HCT116 (cell line): Measurements from ENCODE around the gene B3GALT6. TPM values are rescaled to one million over a fixed set of nuclear protein-coding genes. Genes with fewer than 3 reads are reported as not detected.

Experiments
- ATAC-seq: fragments of 200-7000 bp; cut with Tn5 transposase; 2 replicates; pipeline ENCODE4 v1.9.1; 2020; ENCODE audit warnings: mild to moderate bottlenecking, moderate library complexity
- BruUV-seq: library from RNA; stranded (reverse); fragments of 400-500 nt; replicated peaks from 2 replicates; lab custom pipeline; 2021; lab: Mats Ljungman, UMichigan
- CTCF ChIA-PET: fragments of 300-600 bp; sonication (Branson Sonifier 250); formaldehyde crosslinking; loops from one replicate; lab custom pipeline; 2021; ENCODE audit warnings: antibody characterized with exemption; lab: Charles Lee
- POLR2A ChIA-PET: fragments of 300-600, 350-600 bp; sonication (Branson Sonifier 250); formaldehyde crosslinking; loops from one replicate; lab custom pipeline; 2021; ENCODE audit warnings: antibody characterized with exemption; lab: Charles Lee
- RAD21 ChIA-PET, 2 experiments: fragments of 300-600 bp; sonication (Branson Sonifier 250); formaldehyde crosslinking; loops; one replicate each; lab custom pipeline; 2023; ENCODE audit warnings: low total read pairs in 2 of 2; ENCODE audit not compliant: uncharacterized antibody in 2 of 2, unreplicated experiment in 2 of 2, low non-redundant PET in 1 of 2; lab: Charles Lee
- DNase-seq: peaks from one replicate; pipeline ENCODE4 v3.0.0-alpha.2; 2010; ENCODE audit warnings: low read depth, low spot score
- H2AFZ ChIP-seq: fragments of 200-600 bp; shearing (Covaris generic), sonication (generic); 2 replicates; pipeline ENCODE4 v1.6.1; 2017; ENCODE audit warnings: low read depth, mixed run types, mixed read lengths, antibody characterized with exemption, low read length; ENCODE audit not compliant: poor library complexity, severe bottlenecking
- H3K27ac ChIP-seq: 2 replicates; pipeline ENCODE4 v1.5.1; 2012; ENCODE audit warnings: low read depth, low read length
- H3K27me3 ChIP-seq: fragments of 200-600 bp; sonication (generic); 2 replicates; pipeline ENCODE4 v1.6.1; 2016; ENCODE audit warnings: mixed run types, low read length, mixed read lengths; ENCODE audit not compliant: insufficient read depth
- H3K36me3 ChIP-seq, 2 experiments: fragments of 200-500 bp in 1 of 2; fragments of 200-600 bp in 1 of 2; sonication (Bioruptor generic) in 1 of 2; sonication (generic) in 1 of 2; 2 replicates each; pipeline versions ENCODE4 v1.5.1 to v1.6.1; 2014 to 2016; ENCODE audit warnings: low read length in 2 of 2, inconsistent platforms in 1 of 2, mixed read lengths in 1 of 2, mixed run types in 1 of 2; ENCODE audit not compliant: insufficient read depth in 2 of 2, control insufficient read depth in 1 of 2
- H3K4me1 ChIP-seq, 2 experiments: fragments of 200-600 bp in 1 of 2; sonication (generic) in 1 of 2; 2 replicates each; pipeline versions ENCODE4 v1.5.1 to v1.6.1; 2012 to 2017; ENCODE audit warnings: low read length in 2 of 2, inconsistent platforms in 1 of 2, mild to moderate bottlenecking in 1 of 2, mixed read lengths in 1 of 2, mixed run types in 1 of 2, moderate library complexity in 1 of 2; ENCODE audit not compliant: insufficient read depth in 2 of 2, control insufficient read depth in 1 of 2
- H3K4me2 ChIP-seq: fragments of 200-600 bp; sonication (generic); 2 replicates; pipeline ENCODE4 v1.6.1; 2017; ENCODE audit warnings: mixed run types, low read length, mixed read lengths
- H3K4me3 ChIP-seq, 2 experiments: fragments of 200-600 bp in 1 of 2; sonication (generic) in 1 of 2; replicated peaks in 1 of 2; 2 replicates each; pipeline ENCODE4 v1.5.1; 2011 to 2016; ENCODE audit warnings: low read length in 2 of 2, control low read depth in 1 of 2, low read depth in 1 of 2, mild to moderate bottlenecking in 1 of 2, mixed read lengths in 1 of 2, mixed run types in 1 of 2
- H3K79me2 ChIP-seq: fragments of 200-600 bp; sonication (generic); 2 replicates; pipeline ENCODE4 v1.6.1; 2017; ENCODE audit warnings: mild to moderate bottlenecking, mixed run types, low read length, moderate library complexity, mixed read lengths; ENCODE audit not compliant: insufficient read depth
- H3K9ac ChIP-seq: fragments of 200-600 bp; sonication (generic); 2 replicates; pipeline ENCODE4 v1.6.1; 2016; ENCODE audit warnings: low read length, mixed read lengths
- H3K9me2 ChIP-seq: fragments of 200-600 bp; sonication (generic), shearing (Covaris generic); 2 replicates; pipeline ENCODE4 v1.6.1; 2017; ENCODE audit warnings: mixed run types, mild to moderate bottlenecking, moderate library complexity; ENCODE audit not compliant: insufficient read depth
- H3K9me3 ChIP-seq, 2 experiments: fragments of 200-500 bp in 1 of 2; fragments of 200-600 bp in 1 of 2; sonication (Bioruptor generic) in 1 of 2; sonication (generic) in 1 of 2; 2 replicates each; pipeline ENCODE4 v1.6.1; 2014 to 2017; ENCODE audit warnings: low read length in 2 of 2, mixed read lengths in 2 of 2, inconsistent platforms in 1 of 2, low read depth in 1 of 2, mild to moderate bottlenecking in 1 of 2, mixed run types in 1 of 2, moderate library complexity in 1 of 2; ENCODE audit not compliant: control insufficient read depth in 1 of 2, insufficient read depth in 1 of 2
- H4K20me1 ChIP-seq: fragments of 200-600 bp; sonication (generic), shearing (Covaris generic); 2 replicates; pipeline ENCODE4 v1.6.1; 2017; ENCODE audit warnings: mixed run types, mild to moderate bottlenecking, moderate library complexity; ENCODE audit not compliant: insufficient read depth
- CEBPB ChIP-seq: IDR thresholded peaks from 2 replicates; pipeline ENCODE4 v1.6.1; 2012; ENCODE audit warnings: low read depth
- EGR1 ChIP-seq: IDR thresholded peaks from 2 replicates; pipeline ENCODE4 v1.6.1; 2012; ENCODE audit warnings: low read depth
- ELF1 ChIP-seq: IDR thresholded peaks from 2 replicates; pipeline ENCODE4 v1.6.1; 2012; ENCODE audit warnings: low read depth, borderline replicate concordance
- EZH2phosphoT487 ChIP-seq: fragments of 200-600 bp; IDR thresholded peaks from 2 replicates; pipeline ENCODE4 v1.6.1; 2018; ENCODE audit warnings: antibody characterized with exemption, borderline replicate concordance
- JUND ChIP-seq: IDR thresholded peaks from 2 replicates; pipeline ENCODE4 v1.6.1; 2012
- MAX ChIP-seq: IDR thresholded peaks from 2 replicates; pipeline ENCODE4 v1.6.1; 2012
- POLR2A ChIP-seq: IDR thresholded peaks from 2 replicates; pipeline ENCODE4 v1.7.0; 2011; ENCODE audit warnings: borderline replicate concordance; ENCODE audit not compliant: insufficient read depth, insufficient read length; ENCODE audit errors: extremely low read depth
- POLR2AphosphoS5 ChIP-seq: IDR thresholded peaks from 2 replicates; pipeline ENCODE4 v1.6.1; 2011; ENCODE audit warnings: mild to moderate bottlenecking, low read depth, low read length, moderate library complexity
- RAD21 ChIP-seq: IDR thresholded peaks from 2 replicates; pipeline ENCODE4 v1.6.1; 2012; ENCODE audit warnings: low read depth, mild to moderate bottlenecking
- SIN3A ChIP-seq: IDR thresholded peaks from 2 replicates; pipeline ENCODE4 v1.6.1; 2012; ENCODE audit warnings: low read depth
- SP1 ChIP-seq: IDR thresholded peaks from 2 replicates; pipeline ENCODE4 v1.6.1; 2012; ENCODE audit warnings: low read depth
- SRF ChIP-seq: IDR thresholded peaks from 2 replicates; pipeline ENCODE4 v1.6.1; 2012; ENCODE audit warnings: low read depth
- TCF7L2 ChIP-seq: IDR thresholded peaks from 2 replicates; pipeline ENCODE4 v1.7.0; 2011; ENCODE audit warnings: borderline replicate concordance, inconsistent platforms; ENCODE audit not compliant: insufficient read depth, insufficient read length; ENCODE audit errors: extremely low read depth
- ZFX ChIP-seq: fragments of 450-650 bp; IDR thresholded peaks from 2 replicates; pipeline ENCODE4 v1.6.1; 2017
- ZNF274 ChIP-seq: fragments of 200-500 bp; sonication (Bioruptor generic); IDR thresholded peaks from 2 replicates; pipeline ENCODE4 v1.6.1; 2014; ENCODE audit warnings: mild to moderate bottlenecking, low read depth, low read length, inconsistent platforms
- intact Hi-C: fragments of 100-400 bp; cut with micrococcal nuclease; formaldehyde crosslinking; loops from 2 replicates; pipeline ENCODE4 v1.10.0; 2022
- total RNA-seq: library from RNA; stranded (reverse); gene quantifications from one replicate; pipeline ENCODE4 v1.2.1, GENCODE V29; 2021; ENCODE audit not compliant: unreplicated experiment
- TF ChIP-seq, protein P1 (sequence below): IDR thresholded peaks from 2 replicates; pipeline ENCODE4 v1.6.1; 2012; ENCODE audit warnings: low read depth
- TF ChIP-seq, protein P2 (sequence below): IDR thresholded peaks from 2 replicates; pipeline ENCODE4 v1.6.1; 2012
- TF ChIP-seq, protein P3 (sequence below): IDR thresholded peaks from 2 replicates; pipeline ENCODE4 v1.6.1; 2011; ENCODE audit warnings: mild to moderate bottlenecking, low read length, moderate library complexity; ENCODE audit not compliant: insufficient replicate concordance; ENCODE audit errors: extremely low read depth

The B3GALT6 gene
- total RNA-seq, 1 experiment from 2014 or later = 16.3 TPM

GRCh38 chr1:1250786-1251284, 18.8 kb downstream of the B3GALT6 start:
- Histone ChIP-seq H3K9me3 (no peaks in the 10 kb centered on the region), H3K79me2 (no peaks in the 10 kb centered on the region), H4K20me1 (no peaks in the 10 kb centered on the region)
- TF ChIP-seq TCF7L2 (no peak), CEBPB (no peak), POLR2AphosphoS5 (no peak), SIN3A (no peak), ZNF274 (no peak), ZFX (no peak), SRF (no peak), RAD21 (no peak), JUND (no peak), MAX (no peak), EZH2phosphoT487 (no peak), ELF1 (no peak), EGR1 (no peak), POLR2A (no peak), SP1 (no peak)
- TF ChIP-seq, protein P1, sequence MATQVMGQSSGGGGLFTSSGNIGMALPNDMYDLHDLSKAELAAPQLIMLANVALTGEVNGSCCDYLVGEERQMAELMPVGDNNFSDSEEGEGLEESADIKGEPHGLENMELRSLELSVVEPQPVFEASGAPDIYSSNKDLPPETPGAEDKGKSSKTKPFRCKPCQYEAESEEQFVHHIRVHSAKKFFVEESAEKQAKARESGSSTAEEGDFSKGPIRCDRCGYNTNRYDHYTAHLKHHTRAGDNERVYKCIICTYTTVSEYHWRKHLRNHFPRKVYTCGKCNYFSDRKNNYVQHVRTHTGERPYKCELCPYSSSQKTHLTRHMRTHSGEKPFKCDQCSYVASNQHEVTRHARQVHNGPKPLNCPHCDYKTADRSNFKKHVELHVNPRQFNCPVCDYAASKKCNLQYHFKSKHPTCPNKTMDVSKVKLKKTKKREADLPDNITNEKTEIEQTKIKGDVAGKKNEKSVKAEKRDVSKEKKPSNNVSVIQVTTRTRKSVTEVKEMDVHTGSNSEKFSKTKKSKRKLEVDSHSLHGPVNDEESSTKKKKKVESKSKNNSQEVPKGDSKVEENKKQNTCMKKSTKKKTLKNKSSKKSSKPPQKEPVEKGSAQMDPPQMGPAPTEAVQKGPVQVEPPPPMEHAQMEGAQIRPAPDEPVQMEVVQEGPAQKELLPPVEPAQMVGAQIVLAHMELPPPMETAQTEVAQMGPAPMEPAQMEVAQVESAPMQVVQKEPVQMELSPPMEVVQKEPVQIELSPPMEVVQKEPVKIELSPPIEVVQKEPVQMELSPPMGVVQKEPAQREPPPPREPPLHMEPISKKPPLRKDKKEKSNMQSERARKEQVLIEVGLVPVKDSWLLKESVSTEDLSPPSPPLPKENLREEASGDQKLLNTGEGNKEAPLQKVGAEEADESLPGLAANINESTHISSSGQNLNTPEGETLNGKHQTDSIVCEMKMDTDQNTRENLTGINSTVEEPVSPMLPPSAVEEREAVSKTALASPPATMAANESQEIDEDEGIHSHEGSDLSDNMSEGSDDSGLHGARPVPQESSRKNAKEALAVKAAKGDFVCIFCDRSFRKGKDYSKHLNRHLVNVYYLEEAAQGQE = no peak
- TF ChIP-seq, protein P2, sequence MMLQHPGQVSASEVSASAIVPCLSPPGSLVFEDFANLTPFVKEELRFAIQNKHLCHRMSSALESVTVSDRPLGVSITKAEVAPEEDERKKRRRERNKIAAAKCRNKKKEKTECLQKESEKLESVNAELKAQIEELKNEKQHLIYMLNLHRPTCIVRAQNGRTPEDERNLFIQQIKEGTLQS = no peak
- TF ChIP-seq, protein P3, sequence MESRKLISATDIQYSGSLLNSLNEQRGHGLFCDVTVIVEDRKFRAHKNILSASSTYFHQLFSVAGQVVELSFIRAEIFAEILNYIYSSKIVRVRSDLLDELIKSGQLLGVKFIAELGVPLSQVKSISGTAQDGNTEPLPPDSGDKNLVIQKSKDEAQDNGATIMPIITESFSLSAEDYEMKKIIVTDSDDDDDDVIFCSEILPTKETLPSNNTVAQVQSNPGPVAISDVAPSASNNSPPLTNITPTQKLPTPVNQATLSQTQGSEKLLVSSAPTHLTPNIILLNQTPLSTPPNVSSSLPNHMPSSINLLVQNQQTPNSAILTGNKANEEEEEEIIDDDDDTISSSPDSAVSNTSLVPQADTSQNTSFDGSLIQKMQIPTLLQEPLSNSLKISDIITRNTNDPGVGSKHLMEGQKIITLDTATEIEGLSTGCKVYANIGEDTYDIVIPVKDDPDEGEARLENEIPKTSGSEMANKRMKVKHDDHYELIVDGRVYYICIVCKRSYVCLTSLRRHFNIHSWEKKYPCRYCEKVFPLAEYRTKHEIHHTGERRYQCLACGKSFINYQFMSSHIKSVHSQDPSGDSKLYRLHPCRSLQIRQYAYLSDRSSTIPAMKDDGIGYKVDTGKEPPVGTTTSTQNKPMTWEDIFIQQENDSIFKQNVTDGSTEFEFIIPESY = no peak
- TF ChIP-seq, all 23 proteins: peak for 0
- Histone ChIP-seq H3K9ac (no peak overlapping the region), H3K4me3 (no peak overlapping the region), H3K4me1 (peaks cover 4 to 8% of the 10 kb centered on the region in 2 experiments; a peak in 3 of 4 replicates), H3K36me3 (peaks cover 3 to 17% of the 10 kb centered on the region in 2 experiments; a peak in 3 of 4 replicates), H3K27me3 (no peaks in the 10 kb centered on the region), H3K9me2 (no peaks in the 10 kb centered on the region), H3K4me2 (no peak overlapping the region), H3K27ac (peak overlapping the region; percentile 58), H2AFZ (no peak overlapping the region)
- no TSS peak for BruUV-seq
- ATAC-seq (no peak; the same call in 1 of the 2 replicates), DNase-seq (no peak)
- ChIA-PET POLR2A (no interaction called here), RAD21 (interaction anchor here (0.8 to 1.6 kb wide), 2 partner anchors 129 kb away, joined by 3 to 6 read pairs; no protein-coding TSS in a partner anchor), CTCF (interaction anchor here (2.4 kb wide), 1 partner anchor 129 kb away, joined by 16 read pairs; no protein-coding TSS in a partner anchor)
- intact Hi-C loops = loop anchor here (2.0 kb wide), 1 partner anchor 128 kb away; no protein-coding TSS in a partner anchor
